HUES48 (cell line): ENCODE measurements around the gene ATP2B1.

ENCODE experiments used
- H3K27ac ChIP-seq: one replicate; pipeline ENCODE4 v1.7.0; 2013; ENCODE audit warnings: low read depth, low read length, inconsistent platforms
- H3K27me3 ChIP-seq: 2 replicates; pipeline ENCODE4 v1.6.1; 2013; ENCODE audit warnings: mild to moderate bottlenecking, low read length; ENCODE audit not compliant: control insufficient read depth, insufficient read depth
- H3K36me3 ChIP-seq: 2 replicates; pipeline ENCODE4 v1.6.1; 2013; ENCODE audit warnings: low read length; ENCODE audit not compliant: control insufficient read depth, insufficient read depth
- H3K4me1 ChIP-seq: 2 replicates; pipeline ENCODE4 v1.6.1; 2013; ENCODE audit warnings: mild to moderate bottlenecking, low read length; ENCODE audit not compliant: control insufficient read depth, insufficient read depth
- H3K4me3 ChIP-seq: 2 replicates; pipeline ENCODE4 v1.5.1; 2013; ENCODE audit warnings: mild to moderate bottlenecking, low read depth, low read length
- H3K9ac ChIP-seq: 2 replicates; pipeline ENCODE4 v1.6.1; 2013; ENCODE audit warnings: mild to moderate bottlenecking, low read depth, low read length, moderate library complexity
- H3K9me3 ChIP-seq: 2 replicates; pipeline ENCODE4 v1.6.1; 2013; ENCODE audit warnings: low read length; ENCODE audit not compliant: control insufficient read depth, insufficient read depth

The ATP2B1 gene

DNA sequence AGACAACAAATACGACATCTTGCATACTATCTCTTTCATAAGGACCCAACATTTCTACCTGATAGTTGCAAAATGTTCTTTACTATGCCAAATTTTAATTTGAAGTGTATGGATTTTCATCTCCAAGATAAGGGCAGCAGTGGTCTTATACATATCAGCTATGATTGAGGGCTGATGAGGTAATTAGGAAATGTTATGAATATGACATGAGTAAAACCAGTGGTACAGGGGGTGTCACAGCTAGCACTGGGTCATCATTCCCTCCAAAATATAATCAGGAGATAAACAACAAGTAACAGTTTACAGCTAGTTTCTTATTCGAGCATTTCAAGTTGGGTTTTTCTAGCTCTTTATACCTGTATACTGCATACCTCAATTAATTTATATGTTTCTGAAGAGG, 35.0 kb downstream of the ATP2B1 start:
- Histone ChIP-seq H3K9ac (no peak overlapping the region), H3K4me3 (no peak overlapping the region), H3K9me3 (no peaks in the 10 kb centered on the region), H3K27ac (no peak overlapping the region), H3K4me1 (no peaks in the 10 kb centered on the region), H3K36me3 (no peaks in the 10 kb centered on the region), H3K27me3 (no peaks in the 10 kb centered on the region)

DNA sequence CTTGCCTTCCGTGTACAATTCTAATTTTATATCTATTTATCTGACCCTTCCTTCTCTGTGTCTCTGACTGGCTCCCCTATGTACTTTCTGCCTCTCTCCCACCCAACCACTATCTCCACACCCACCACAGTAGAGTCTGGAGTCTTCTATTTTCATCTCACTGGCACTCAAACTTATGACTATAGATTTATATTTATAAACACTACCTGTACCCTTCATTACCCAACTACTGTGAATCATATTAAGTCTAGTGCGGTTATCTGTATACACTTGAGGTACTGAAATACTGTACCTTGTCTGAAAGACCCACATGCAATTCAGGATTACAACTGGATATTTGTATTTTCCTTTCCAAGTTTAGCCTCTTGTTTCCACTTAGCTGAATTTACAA, 36.1 kb downstream of the ATP2B1 start:
- Histone ChIP-seq H3K36me3 (no peaks in the 10 kb centered on the region), H3K27me3 (no peaks in the 10 kb centered on the region), H3K27ac (no peak overlapping the region), H3K4me3 (no peak overlapping the region), H3K9me3 (no peaks in the 10 kb centered on the region), H3K4me1 (no peaks in the 10 kb centered on the region), H3K9ac (no peak overlapping the region)

DNA sequence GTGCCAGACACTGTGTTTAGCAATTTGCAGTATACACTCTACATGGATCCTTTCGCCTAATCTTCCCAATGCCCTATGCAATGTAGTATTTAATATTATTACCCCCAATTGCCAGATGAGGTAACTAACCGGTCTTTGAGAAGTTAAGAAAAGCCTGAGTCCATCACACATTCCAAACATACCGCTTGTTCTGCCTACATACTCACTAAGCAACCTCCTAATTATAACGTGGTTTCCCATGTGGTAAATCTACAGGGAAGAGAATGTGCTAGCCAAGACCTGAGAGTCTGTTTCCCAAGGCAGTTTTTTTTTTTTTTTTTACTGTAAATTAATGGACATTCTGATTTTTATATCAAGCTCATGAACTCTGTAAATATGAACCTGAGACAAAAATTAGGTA, 37.2 kb downstream of the ATP2B1 start:
- H3K9ac ChIP-seq, result no peak overlapping the region
- H3K9me3 ChIP-seq, result no peaks in the 10 kb centered on the region
- no peak overlapping the region for H3K27ac ChIP-seq
- H3K4me1 ChIP-seq, result no peaks in the 10 kb centered on the region
- no peaks in the 10 kb centered on the region for H3K27me3 ChIP-seq
- no peaks in the 10 kb centered on the region for H3K36me3 ChIP-seq
- no peak overlapping the region for H3K4me3 ChIP-seq

DNA sequence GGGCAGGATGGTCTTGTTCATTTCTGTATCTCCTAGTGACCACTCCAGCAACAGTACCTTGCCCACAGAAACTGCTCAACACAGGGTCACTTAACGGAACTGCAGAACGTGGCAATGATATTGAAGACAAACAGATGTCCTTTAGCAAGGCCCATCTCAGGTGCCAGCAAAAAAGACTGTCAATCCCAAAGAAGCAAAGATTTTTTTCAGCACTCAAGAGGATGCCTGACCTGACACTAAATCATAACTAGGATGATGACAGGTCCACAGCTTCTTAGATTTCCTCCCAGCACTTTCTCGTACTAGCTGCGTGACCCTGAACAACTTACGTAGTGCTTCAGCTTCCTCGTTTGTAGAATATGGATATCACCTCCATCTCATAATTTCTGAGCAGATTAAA, 39.4 kb downstream of the ATP2B1 start:
- Histone ChIP-seq H3K27me3 (no peaks in the 10 kb centered on the region), H3K9me3 (no peaks in the 10 kb centered on the region), H3K4me1 (no peaks in the 10 kb centered on the region), H3K27ac (no peak overlapping the region), H3K36me3 (no peaks in the 10 kb centered on the region), H3K4me3 (no peak overlapping the region), H3K9ac (no peak overlapping the region)

DNA sequence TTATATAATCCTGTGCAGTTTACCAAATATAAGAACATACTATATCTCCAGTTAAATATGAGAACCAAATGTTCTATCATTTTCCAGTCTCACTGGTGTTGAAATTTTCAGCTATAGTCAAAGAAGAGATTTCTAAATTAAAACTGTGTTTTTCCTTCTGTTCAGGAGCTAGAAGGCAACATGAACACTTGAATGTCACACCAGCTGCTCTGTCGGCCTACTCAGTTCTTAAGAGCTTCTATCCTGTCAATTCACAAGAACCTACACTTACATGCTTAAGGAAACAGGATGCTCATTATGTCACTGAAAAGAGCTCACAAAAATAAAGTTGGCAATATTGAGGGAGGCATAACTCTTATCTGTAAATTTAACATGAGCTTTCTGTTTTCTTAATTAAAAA, 43.1 kb downstream of the ATP2B1 start:
- Histone ChIP-seq H3K4me3 (no peak overlapping the region), H3K27ac (no peak overlapping the region), H3K27me3 (no peaks in the 10 kb centered on the region), H3K9ac (no peak overlapping the region), H3K9me3 (no peaks in the 10 kb centered on the region), H3K4me1 (peaks cover 2% of the 10 kb centered on the region; the same call in 1 of the 2 replicates), H3K36me3 (no peaks in the 10 kb centered on the region)

DNA sequence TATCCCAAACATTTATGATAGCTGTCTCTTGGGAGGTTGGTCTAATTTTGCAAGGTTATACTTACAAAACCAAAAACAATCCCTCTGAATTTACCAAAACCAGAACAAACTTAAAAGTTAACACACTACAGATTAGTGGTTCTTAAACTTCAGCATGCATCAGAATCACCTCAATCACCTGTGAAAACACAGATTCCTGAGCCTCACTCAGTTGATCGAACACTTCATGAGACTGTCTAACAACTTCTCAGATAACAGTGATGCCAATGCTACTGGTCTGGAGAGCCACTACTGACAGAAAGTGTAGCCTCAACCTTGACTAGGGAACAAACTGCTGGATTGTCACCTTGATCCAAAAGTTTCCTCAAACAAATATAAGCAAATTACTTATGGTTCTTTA, 44.2 kb downstream of the ATP2B1 start:
- Histone ChIP-seq H3K36me3 (no peaks in the 10 kb centered on the region), H3K27ac (no peak overlapping the region), H3K4me3 (no peak overlapping the region), H3K9me3 (no peaks in the 10 kb centered on the region), H3K9ac (no peak overlapping the region), H3K4me1 (peaks cover 2% of the 10 kb centered on the region; the same call in 1 of the 2 replicates), H3K27me3 (no peaks in the 10 kb centered on the region)

GRCh38 chr12:89663577-89664357, 44.9 kb downstream of the ATP2B1 start:
- no peak overlapping the region for H3K27ac ChIP-seq
- H3K36me3 ChIP-seq, result no peaks in the 10 kb centered on the region

GRCh38 chr12:89662623-89663022, 46.0 kb downstream of the ATP2B1 start:
- no peaks in the 10 kb centered on the region for H3K27me3 ChIP-seq

More at GRCh38 chr12:89663577-89664357, 44.9 kb downstream of the ATP2B1 start:
- Histone ChIP-seq H3K9ac (no peak overlapping the region), H3K4me3 (no peak overlapping the region), H3K4me1 (peaks cover 7% of the 10 kb centered on the region; the same call in 1 of the 2 replicates), H3K9me3 (no peaks in the 10 kb centered on the region), H3K27me3 (no peaks in the 10 kb centered on the region)

DNA sequence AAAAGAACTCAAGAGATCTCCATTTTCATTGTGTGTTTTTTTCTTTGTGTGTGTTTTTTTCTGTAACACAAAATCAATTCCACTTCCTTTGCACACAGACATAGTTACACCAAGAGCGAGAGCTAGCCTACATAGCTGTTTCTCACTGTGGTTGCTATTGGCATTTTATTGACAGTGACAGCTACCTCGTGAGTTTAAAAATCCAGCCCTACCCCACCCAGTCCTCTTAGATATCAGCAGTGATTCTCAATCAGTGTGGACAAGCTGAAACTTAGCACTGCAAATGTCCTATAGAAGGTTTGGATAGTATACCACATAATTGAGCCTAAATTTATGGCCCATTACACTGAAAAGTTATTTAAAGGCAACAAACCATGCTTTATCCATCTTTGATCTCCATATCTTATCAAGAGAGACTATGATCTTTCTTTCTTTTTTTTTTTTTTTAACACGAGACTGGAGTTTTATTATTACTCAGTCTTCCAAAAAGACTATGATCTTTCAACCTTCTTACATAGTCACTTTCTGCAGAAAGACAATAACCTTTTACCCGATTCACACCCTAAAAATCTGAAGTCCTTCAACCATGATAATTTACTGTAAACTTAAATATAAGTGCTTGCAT, 46.8 kb downstream of the ATP2B1 start:
- Histone ChIP-seq H3K27me3 (no peaks in the 10 kb centered on the region), H3K4me1 (peaks cover 11% of the 10 kb centered on the region; the same call in 1 of the 2 replicates), H3K36me3 (no peaks in the 10 kb centered on the region), H3K4me3 (no peak overlapping the region), H3K9me3 (no peaks in the 10 kb centered on the region), H3K27ac (no peak overlapping the region), H3K9ac (no peak overlapping the region)

More at GRCh38 chr12:89662623-89663022, 46.0 kb downstream of the ATP2B1 start:
- H3K4me3 ChIP-seq, result no peak overlapping the region
- H3K9me3 ChIP-seq, result no peaks in the 10 kb centered on the region
- no peaks in the 10 kb centered on the region for H3K36me3 ChIP-seq
- H3K9ac ChIP-seq, result no peak overlapping the region
- peaks cover 11% of the 10 kb centered on the region; the same call in 1 of the 2 replicates for H3K4me1 ChIP-seq
- no peak overlapping the region for H3K27ac ChIP-seq

DNA sequence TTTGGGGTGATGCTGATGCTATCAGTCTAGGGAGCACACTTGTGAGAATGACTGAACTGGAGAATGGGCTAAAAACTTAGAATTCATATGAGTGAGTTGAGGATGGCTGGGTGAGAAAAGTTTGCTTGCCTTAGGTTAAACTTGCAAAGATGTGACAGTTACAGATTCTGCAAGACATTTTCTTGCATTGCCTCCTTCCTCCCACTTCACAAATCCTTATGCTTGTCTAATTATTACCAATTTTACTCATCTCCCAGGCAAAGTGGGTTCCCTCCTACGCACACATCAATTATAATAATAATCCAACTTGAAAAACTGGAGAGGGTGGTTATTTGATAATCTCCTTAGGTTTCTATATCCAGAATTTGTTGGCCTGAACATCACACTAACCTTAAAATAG, 50.9 kb downstream of the ATP2B1 start:
- Histone ChIP-seq H3K4me3 (no peak overlapping the region), H3K27ac (no peak overlapping the region), H3K4me1 (peaks cover 11% of the 10 kb centered on the region; the same call in 1 of the 2 replicates), H3K27me3 (no peaks in the 10 kb centered on the region), H3K36me3 (no peaks in the 10 kb centered on the region), H3K9me3 (no peaks in the 10 kb centered on the region), H3K9ac (no peak overlapping the region)

DNA sequence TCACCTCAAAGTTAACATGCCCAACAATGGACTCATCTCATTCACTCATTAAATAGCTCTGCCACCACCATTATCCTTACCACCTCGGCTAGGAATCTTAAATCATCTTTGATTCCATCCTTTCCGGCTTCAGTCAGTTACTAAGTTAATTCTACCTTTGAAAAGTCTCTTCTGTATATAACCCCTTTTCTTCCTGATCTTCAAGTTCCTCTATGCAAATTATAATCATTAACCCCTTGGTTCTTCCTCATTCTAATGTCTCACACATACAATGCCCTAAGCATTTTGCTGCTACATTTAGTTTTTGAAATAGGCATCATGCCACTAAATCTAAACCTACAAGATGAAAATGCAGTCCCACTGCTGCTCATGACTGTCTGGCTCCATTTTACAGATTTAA, 51.6 kb downstream of the ATP2B1 start:
- H3K4me3 ChIP-seq, result no peak overlapping the region
- no peak overlapping the region for H3K27ac ChIP-seq
- no peak overlapping the region for H3K9ac ChIP-seq
- no peaks in the 10 kb centered on the region for H3K36me3 ChIP-seq
- peaks cover 11% of the 10 kb centered on the region; the same call in 1 of the 2 replicates for H3K4me1 ChIP-seq
- H3K9me3 ChIP-seq, result no peaks in the 10 kb centered on the region
- H3K27me3 ChIP-seq, result no peaks in the 10 kb centered on the region
